Vagina (tissue), 2 donors: ENCODE data around the gene CCDC90B.

ENCODE experiments used
- POLR2AphosphoS5 ChIP-seq, 2 donors: sonication (generic); formaldehyde crosslinking; IDR thresholded peaks; one replicate each; pipeline ENCODE4 v1.9.0; 2017; ENCODE audit warnings: antibody characterized with exemption in 2 of 2, mild to moderate bottlenecking in 2 of 2, low read depth in 1 of 2; ENCODE audit not compliant: insufficient read depth in 1 of 2
- TF ChIP-seq, protein P1 (sequence below), 3 experiments: fragments of 450-650 bp in 2 of 3; fragments of 200-600 bp in 1 of 3; sonication (generic) in 1 of 3; IDR thresholded peaks; one replicate each; pipeline ENCODE4 v1.5.1; 2017 to 2019; ENCODE audit warnings: antibody characterized with exemption in 3 of 3, mild to moderate bottlenecking in 2 of 3, moderate library complexity in 2 of 3

DNA sequence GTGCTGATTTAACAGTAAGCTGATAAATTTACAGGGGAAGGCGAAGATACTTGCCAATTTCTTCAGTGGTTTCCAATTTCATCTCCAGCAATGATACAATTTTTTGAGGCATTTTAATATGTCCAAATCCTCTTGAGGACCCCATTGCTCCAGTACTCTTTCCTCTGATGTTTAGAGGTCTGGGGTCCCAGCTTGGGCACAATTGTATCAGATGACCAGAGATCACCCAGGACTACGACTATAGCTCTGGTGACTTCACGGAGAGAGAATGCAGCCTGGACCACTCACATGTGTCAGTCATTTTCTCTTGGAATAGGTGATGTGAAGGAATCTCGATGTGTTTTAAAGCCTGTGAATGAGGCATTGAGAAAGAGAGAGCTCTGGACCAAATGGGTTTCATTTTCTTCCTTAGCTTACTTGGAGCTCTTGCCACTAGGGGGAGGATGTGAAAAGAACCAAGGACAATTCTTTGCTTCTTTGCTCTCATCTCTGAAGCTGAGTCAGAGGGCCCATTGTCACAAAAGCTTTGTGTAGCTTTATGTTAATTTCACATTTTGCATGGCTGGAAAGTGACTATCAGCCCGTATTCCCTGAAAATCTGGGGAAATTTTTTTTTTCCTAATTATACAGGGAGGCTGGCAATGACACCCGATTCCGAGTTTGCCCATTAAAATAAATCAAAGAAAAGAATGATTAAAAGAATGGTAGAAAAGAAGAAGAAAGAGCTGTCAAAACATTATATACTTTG, 6.7 kb upstream of the CCDC90B start:
- TF ChIP-seq, protein P1, sequence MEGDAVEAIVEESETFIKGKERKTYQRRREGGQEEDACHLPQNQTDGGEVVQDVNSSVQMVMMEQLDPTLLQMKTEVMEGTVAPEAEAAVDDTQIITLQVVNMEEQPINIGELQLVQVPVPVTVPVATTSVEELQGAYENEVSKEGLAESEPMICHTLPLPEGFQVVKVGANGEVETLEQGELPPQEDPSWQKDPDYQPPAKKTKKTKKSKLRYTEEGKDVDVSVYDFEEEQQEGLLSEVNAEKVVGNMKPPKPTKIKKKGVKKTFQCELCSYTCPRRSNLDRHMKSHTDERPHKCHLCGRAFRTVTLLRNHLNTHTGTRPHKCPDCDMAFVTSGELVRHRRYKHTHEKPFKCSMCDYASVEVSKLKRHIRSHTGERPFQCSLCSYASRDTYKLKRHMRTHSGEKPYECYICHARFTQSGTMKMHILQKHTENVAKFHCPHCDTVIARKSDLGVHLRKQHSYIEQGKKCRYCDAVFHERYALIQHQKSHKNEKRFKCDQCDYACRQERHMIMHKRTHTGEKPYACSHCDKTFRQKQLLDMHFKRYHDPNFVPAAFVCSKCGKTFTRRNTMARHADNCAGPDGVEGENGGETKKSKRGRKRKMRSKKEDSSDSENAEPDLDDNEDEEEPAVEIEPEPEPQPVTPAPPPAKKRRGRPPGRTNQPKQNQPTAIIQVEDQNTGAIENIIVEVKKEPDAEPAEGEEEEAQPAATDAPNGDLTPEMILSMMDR (IDR thresholded peaks at IDR 0.05) = peak; percentile 46 to 71 (median 61)
- TF ChIP-seq POLR2AphosphoS5 (IDR thresholded peaks at IDR 0.05; ENCODE audit: insufficient read depth in 1 of 2, low read depth in 1 of 2) = peak in 1 of 2 donors; percentile 44
